ENCODE measurements around the gene AKR1C2.
"Not testable (repeated sequence)": the region's sequence is repeated elsewhere in the genome, so short reads cannot be mapped to it uniquely, and the experiment has no call there.

Gene AKR1C2

DNA sequence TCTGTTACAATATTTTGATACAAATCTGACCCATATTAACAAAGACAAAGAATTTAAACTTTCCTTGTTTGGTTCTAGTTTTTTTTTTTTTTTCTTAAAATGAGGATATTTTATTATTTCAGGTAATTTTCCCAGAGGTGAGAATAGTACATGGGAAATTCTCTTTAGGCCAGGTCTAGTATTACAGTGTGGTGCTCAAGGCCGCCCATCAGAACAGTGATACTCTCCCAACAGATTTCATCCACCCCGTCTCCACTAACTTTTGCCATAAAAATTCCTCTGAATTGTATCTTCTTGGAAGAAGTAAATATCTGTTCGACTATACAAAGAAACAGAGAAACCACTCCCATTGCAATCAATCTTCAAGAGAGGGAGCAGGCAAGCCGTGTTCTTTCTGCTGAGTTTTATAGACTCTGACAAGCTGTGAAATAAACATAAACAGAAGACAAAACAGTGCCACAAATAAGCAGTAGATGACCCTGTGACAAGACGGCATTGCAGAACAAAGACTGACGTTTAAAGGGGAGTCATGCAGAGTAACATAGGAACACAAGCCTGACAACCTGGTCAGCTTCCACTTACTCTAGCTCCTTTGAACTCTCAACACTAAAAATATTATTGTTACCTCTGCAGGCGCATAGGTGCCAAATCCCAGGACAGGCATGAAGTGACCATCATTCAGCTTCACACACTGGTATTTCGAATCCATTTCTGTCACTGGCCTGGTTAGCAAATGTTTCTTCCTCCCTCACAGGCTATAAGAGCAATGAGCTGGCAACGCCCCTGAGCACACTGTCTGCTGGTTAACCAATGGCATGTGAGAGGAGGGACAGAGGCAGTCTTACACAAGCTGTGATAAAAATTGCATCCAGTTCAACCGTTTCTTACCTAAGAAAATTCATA lies at the start of gene AKR1C2:
Gene AKR1C2, minus strand, starts transcription at position 731 of the 903 bp plus-strand sequence. Its CDS starts 22 bp downstream, at position 709.
- not testable (repeated sequence) for DNase-seq (ENCODE audit: low read depth in 2 of 2)

DNA sequence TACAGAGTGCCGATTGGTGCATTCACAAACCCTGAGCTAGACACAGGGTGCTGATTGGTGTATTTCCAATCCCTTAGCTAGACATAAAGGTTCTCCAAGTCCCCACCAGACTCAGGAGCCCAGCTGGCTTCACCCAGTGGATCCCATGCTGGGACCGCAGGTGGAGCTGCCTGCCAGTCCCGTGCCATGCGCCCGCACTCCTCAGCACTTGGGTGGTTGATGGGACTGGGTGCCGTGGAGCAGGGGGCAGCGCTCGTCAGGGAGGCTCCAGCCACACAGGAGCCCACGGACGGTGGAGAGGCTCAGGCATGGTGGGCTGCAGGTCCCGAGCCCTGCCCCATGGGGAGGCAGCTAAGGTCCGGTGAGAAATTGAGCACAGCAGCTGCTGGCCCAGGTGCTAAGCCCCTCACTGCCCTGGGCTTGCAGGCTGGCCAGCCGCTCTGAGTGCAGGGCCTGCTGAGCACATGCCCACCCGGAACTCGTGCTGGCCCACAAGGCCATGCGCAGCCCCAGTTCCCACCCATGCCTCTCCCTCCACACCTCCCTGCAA lies 49.4 kb upstream of the AKR1C2 start:
- DNase-seq (ENCODE audit: low read depth in 2 of 2), result not testable (repeated sequence)

DNA sequence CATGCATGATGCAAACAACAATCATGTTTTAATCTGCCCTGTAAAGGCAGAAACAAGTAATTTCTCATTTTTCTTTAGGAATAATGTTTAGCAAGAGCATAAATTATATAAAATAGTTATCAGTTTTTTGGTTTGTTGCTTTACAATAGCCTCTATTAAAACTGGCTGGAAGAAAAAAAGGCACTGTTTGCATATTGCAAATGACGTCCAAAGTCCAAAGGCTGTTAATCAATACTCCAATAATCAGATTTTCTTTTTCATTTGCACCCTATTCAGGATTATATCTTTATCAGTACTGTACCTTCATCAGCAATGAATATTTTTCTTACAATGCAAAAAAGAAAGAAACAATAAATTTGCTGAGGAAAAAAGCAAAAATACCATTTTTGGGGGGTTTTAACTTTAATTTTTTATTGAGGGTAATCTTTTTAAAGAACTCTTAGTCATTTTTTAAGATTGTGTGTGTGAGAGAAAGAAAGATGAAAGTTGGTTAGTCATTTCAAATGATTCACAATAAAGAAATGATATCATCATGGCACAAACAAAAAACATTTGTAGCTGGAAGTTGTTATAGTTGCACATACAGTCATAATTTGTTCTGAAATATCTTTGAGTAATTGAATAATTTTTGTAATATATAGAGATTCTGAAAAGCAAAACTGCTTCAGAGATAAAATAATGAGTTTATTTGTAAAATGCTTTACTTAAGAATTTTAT lies 44.4 kb upstream of the AKR1C2 start:
- DNase-seq (ENCODE audit: low read depth in 2 of 2), result no peak

DNA sequence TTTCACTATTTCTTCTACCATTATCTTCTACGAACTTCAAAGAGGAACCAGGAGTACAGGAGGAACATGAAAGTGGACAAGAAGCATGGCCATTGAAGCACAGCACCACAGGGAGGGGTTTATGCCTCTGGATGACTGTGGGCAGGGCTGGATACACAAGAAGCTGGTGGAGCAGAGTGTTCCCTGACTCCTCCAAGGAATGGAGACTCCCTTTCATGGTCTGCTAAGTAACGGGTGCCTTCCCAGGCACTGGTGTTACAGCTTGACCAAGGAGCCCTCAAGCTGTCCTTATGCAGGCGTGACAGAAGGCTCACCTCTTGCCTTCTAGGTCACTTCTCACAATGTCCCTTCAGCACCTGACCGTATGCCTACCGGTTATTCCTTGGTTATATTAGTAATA lies 43.4 kb upstream of the AKR1C2 start:
- not testable (repeated sequence) for DNase-seq (ENCODE audit: low read depth in 2 of 2)

DNA sequence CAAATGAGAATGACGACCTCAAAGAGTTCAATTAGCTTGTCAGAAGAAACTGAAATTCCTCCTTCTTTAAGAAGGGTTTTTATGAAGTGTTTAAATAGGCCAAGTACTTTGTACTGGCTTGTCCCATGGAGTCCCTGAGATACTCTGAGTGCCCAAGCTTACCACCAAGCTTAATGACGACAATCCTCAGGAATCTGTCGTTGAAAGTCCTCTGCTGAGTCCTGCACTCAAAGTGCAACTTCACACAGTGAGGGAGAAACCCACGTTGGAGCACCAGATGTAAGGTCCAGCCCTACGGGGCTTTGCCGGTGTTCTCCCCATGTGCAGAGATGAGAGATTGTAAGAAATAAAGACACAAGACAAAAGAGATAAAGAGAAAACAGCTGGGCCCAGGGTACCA lies 42.8 kb upstream of the AKR1C2 start:
- no peak for DNase-seq (ENCODE audit: low read depth in 2 of 2)

DNA sequence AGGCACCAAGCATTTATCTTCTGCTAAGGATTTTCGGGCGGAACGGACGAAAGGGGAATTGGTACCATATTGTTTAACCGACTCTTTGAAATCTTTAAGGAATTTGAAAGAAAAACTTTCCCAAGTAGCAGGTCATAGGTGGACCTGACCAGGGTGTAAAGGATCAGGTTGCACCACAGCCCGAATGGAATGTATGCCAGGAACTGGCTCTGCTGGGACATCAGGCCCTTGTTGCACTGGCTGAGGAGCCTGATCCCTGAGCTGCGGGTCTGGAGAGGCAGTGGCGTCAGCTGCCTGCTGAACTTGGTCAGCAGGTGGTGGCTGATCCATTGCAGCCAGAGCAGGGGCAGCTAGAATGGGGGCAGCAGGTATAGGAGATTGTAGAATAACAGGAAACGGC lies 41.4 kb upstream of the AKR1C2 start:
- DNase-seq (ENCODE audit: low read depth in 2 of 2), result no peak

DNA sequence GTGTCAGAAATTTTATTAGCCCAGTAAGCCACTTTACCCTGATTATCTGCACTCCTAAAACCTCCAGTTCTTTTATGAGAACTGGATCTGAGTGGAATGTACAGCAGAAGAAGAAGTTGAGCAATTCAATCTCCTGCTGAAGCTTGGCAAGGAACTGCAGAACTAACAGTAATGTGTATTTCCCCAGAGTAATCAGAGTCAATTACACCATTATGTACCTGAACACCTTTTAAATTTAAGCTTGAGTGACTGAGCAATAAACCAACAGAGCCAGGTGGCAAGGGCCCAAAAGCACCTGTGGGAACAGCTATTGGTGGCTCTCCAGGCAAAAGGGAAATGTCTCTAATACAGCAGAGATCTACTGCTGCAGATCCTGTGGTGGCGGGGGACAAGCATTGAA lies 40.1 kb upstream of the AKR1C2 start:
- no peak for DNase-seq (ENCODE audit: low read depth in 2 of 2)

DNA sequence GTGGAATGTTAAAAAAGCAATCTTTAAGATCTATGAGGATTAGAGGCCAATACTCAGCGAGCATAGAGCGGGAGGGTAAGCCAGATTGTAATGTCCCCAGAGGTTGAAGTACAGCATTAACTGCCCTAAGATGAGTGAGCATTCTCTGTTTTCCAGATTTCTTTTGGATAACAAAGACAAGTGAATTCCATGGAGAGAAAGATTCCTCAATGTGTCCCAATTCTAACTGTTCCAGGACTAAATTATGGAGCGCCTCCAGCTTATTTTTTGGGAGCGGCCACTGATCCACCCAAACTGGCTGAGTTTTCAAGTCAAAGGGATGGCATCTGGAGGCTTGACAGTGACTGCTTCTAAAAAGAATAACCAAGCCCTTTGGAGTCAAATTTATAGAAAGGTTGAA lies 39.3 kb upstream of the AKR1C2 start:
- no peak for DNase-seq (ENCODE audit: low read depth in 2 of 2)

DNA sequence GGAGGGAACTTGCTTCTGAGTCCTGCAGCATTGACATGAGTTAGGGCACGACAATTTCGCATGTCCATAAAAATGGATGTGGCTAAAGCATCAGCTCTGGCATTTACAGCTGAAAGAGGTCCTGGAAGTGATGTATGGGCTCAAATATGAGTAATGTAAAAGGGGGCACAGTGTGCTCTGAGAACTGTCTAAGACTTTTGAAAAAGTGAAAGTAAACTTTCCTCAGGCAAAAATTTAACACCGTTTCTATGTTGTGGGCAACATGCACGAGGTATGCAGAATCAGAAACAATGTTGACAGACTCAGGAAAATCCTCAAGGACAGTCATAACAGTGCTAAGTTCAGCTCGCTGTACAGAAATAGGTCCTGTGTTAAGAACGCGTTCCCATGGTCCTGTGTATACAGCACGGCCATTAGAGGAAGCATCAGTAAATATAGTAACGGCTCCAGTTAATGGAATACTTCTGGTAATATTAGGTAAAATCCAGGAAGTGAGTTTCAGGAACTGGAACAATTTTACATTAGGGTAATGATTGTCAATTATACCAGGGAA lies 37.9 kb upstream of the AKR1C2 start:
- no peak for DNase-seq (ENCODE audit: low read depth in 2 of 2)

DNA sequence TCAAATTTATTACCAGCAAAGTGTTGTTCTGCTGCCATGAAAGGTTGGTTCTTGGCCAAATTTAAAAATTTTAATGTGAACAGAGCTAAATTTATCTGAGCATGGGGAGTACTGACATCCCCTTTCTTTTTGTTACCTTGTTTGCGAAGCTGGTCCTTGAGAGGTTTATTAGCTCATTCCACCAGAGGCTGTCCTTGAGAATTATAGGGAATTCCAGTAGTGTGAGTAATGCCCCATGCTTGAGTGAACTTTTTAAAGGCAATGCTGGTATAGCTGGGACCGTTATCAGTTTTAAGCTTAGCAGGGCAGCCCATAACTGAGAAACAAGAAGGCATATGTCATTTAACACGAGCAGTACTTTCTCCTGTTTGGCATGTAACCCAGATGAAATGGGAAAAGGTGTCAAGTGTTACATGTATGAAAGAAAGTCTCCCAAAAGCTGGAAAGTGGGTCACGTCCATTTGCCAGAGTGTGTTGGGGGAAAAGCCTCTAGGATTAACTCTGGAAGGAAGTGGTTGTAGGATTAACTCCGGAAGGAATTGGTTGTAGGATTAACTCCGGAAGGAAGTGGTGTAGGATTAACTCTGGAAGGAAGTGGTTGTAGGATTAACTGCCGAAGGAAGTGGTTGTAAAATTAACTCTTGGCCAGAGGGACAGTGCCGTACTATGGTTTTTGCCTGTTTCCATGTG lies 37.3 kb upstream of the AKR1C2 start:
- DNase-seq (ENCODE audit: low read depth in 2 of 2), result no peak

DNA sequence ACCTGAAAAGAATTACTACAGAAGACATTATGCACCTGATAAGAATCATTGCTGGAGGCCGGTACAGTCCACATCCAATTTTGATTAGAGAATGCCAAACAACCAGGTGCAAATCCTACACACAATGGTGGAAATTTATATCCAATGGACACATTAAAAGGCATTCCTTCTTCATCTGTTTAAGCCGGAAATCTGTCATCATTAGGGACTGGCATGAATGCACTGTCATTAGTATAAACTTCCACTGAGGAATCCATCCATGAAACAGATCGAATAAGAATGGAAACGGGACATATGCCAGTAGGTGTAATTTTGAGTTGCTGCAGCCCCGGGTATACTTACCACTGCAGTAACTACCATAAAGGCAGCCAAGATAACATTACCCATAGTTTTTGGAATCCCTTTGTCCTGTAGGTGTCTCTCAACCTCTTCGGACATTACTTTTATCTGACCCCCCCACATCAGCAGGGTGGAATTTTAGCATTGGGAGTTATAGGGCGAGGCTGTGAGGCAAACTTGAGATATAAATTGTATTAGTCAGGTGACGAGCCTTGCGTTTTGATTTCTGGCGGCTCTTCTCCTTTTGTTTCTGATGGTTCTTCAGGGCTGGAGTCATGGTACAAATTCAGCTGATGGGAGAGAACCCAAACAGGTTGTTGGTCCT lies 36.5 kb upstream of the AKR1C2 start:
- no peak for DNase-seq (ENCODE audit: low read depth in 2 of 2)

DNA sequence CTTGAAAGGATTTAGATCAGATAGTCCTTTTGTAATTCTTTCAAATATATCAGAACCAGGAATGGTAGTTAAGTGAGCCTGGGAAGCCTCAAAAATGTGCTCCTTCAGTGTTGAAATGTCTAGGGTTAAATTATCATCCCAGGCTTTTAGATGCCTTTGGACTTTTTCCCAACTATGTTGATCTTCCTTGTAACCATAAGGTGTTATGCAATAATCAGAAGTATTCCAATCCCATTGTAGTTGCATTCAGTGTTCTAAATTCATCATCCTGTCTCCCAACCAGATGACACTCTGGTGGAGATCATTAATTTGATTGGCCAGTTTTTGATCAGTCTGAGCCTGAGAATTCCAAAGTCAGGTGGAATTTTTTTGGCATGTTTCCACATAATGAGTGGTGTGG lies 35.1 kb upstream of the AKR1C2 start:
- DNase-seq (ENCODE audit: low read depth in 2 of 2), result no peak

DNA sequence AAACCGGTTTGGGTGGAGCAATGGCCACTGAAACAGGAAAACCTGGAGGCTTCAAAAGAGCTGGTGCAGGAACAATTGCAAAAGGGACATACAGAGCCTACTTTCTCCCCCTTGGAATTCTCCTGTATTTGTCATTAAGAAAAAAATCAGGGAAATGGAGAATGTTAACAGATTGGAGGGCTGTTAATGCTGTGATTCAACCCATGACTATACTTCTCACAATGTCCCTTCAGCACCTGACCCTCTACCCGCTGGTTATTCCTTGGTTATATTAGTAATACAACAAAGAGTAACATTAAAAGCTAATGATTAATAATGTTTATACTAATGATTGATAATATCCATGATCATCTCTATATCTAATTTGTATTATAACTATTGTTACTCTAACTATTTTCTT lies 34.4 kb upstream of the AKR1C2 start:
- no peak for DNase-seq (ENCODE audit: low read depth in 2 of 2)

DNA sequence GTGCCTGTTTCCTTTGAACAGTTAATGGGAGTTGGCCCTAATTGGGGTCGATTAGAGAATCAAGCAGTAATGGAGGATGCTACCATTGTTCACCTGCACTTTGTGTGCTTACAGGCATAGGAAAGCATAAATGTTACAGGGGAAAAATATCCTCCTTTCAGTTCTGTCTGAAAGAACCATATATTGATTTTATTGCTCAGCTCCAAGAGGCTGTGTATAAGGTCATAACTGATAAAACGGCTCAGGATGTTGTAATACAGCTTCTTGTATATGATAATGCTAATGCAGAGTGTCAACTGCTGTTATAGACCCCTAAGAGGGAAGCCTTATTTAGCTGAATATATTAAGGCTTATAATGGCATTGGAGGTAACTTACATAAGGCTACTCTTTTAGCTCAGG lies 32.9 kb upstream of the AKR1C2 start:
- no peak for DNase-seq (ENCODE audit: low read depth in 2 of 2)

DNA sequence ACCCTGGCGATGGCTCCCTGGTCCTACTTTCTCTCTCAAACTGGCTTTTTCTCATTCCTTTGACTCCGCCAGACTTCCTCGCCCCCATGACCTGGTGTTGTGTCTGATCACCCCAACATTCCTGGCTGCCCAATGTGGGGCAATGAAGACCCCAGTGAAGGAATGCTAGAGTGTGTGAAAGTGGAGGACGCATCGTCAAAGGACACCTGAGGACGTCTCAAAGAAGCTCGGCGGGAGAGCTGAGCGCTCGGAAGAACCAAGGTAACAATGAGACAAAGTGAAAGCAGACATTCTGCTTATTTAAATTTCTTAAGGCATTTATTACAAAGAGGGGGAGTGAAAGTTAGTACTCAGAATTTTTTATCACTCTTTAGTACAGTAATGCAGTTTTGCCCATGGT lies 31.7 kb upstream of the AKR1C2 start:
- no peak for DNase-seq (ENCODE audit: low read depth in 2 of 2)

DNA sequence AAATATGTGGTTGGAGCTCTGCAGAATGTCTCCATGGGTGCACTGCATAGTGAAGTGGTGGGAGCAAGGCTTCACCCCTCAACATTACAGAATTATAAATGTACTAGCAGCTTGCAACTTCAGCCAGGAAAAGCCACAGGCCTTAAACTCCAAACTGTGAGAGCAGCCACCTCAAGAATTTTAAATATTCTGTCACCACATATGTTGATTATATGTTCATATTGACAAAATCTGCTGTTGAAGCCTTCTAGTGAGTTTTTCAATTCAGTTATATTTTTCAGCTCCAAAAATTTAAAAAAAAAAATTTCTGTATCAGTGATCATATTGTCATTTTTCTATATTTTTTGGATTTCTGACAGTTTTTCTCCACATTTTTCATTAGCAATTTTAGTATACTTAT lies 30.9 kb upstream of the AKR1C2 start:
- no peak for DNase-seq (ENCODE audit: low read depth in 2 of 2)

DNA sequence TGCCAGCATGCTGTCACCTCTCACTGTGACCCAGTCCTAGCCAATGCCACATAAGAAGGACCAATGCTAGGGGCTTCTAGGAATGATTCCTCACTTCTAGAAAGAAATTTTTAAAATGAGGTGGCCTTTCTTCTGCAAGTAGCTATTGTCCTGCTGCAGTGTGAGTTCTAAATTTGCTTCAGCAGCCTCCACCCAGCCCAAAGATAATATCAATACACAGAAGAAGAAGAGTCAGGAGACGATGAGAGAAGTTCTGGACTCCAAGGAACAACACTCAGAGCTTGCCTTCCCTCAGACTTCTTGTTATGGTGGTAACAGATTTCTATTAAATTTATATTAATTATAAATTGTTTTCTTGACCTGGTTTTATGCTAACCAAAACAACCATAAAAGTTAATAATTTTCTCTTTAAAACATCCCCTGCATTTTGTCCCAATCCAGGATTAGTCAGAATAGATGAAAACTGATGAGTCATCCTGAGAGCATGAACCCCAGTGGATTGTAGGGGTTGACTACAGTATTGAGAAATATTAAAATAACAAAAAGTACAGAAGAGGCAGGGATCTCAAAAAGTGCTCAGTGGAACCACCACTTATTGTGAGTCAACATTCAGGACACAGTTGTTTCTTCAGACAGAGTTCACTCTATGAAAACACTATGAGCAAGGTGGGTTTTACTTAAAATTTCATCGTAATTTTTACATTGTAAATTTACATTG lies 29.6 kb upstream of the AKR1C2 start:
- no peak for DNase-seq (ENCODE audit: low read depth in 2 of 2)

DNA sequence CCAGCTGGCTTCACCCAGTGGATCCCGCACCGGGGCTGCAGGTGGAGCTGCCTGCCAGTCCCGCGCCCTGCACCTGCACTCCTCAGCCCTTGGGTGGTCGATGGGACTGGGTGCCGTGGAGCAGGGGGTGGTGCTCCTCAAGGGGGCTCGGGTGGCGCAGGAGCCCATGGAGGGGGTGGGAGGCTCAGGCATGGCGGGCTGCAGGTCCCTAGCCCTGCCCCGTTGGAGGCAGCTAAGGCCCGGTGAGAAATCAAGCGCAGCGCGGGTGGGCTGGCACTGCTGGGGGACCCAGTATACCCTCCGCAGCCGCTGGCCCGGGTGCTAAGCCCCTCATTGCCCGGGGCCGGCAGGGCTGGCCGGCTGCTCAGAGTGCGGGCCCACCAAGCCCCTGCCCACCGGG lies 28.8 kb upstream of the AKR1C2 start:
- DNase-seq (ENCODE audit: low read depth in 2 of 2), result not testable (repeated sequence)

DNA sequence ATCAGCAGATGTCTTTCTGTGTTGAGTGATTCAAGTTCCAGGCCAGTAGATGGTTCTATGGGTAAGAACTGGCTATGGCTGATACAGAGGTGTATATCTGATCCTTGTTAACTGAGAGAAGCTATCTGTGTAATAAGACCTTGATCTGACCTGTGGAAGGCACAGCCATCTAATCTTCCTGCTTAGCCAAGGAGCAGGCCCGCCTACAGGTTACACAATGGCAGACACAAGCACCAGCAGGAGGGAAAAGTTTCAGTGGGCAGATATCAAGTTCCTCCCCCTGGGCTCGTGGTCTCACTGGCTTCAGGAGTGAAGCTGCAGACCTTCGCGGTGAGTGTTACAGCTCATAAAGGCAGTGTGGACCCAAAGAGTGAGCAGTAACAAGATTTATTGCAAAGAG lies 27.9 kb upstream of the AKR1C2 start:
- DNase-seq (ENCODE audit: low read depth in 2 of 2), result not testable (repeated sequence)

DNA sequence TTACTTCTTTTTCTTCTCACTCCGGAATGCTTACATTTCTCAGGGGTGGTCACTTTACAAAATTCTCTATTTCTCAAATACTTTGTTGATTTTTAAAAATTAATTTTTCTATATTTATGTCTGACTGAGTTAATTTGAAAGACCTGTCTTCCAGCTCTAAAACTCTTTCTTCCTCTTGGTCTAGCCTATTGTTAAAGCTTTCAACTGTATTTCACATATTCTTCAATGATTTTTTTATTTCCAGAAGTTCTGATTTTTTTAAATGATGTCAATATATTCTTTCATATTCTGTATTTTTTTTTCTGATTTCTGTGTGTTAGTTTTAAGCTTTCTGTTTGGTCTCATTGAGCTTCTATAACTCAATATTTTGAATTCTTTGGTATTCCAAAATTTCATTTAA lies 27.3 kb upstream of the AKR1C2 start:
- DNase-seq (ENCODE audit: low read depth in 2 of 2), result no peak

DNA sequence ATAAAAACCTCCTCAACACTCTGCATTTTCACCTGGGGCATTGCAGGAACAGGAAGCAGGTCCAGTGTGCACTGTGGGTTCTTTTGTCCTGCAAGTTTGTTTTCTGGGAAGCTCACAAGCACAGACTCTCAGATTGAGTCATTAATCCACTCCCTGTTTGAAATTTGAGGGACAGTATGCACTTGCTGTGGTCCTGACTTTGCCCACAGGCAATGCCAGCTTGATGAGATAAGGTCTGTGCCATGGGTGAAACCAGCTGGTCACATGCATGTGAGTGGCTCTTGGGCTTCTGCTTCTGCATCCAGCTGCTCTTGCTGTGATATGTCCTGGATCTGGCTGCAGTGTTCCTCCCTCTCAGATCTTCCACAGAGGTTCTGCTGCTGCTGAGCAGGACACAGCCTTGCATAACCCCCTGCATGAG lies 21.8 kb upstream of the AKR1C2 start:
- not testable (repeated sequence) for DNase-seq (ENCODE audit: low read depth in 2 of 2)
